OCI-LY3 (cell line): ENCODE results near the gene PRR23E.

Source experiments
- H2AFZ ChIP-seq: fragments of 200-600, 300-600 bp; shearing (Covaris generic); 2 replicates; pipeline ENCODE4 v1.6.0; 2014; ENCODE audit warnings: antibody characterized with exemption, low read depth, low read length
- H3K27ac ChIP-seq: fragments of 200-600, 300-600 bp; sonication (generic); 2 replicates; pipeline ENCODE4 v1.5.1; 2014; ENCODE audit warnings: mild to moderate bottlenecking, low read length, moderate library complexity, mixed read lengths
- H3K27me3 ChIP-seq: fragments of 200-600, 300-600 bp; sonication (generic); 2 replicates; pipeline ENCODE4 v1.6.1; 2014; ENCODE audit warnings: low read depth, low read length, mixed read lengths
- H3K36me3 ChIP-seq: fragments of 200-600, 300-600 bp; sonication (generic); replicated peaks from 2 replicates; pipeline ENCODE3; 2014; ENCODE audit warnings: low read depth, low read length, mixed read lengths
- H3K4me1 ChIP-seq: fragments of 300-600, 200-600 bp; sonication (generic); 2 replicates; pipeline ENCODE4 v1.6.1; 2014; ENCODE audit warnings: low read length, mixed read lengths
- H3K4me2 ChIP-seq: fragments of 200-600, 300-600 bp; sonication (generic); 2 replicates; pipeline ENCODE4 v1.6.1; 2014; ENCODE audit warnings: low read length, mixed read lengths
- H3K4me3 ChIP-seq: fragments of 300-600, 200-600 bp; sonication (generic); 2 replicates; pipeline ENCODE4 v1.5.1; 2014; ENCODE audit warnings: antibody characterized with exemption, mild to moderate bottlenecking, low read length, moderate library complexity
- H3K79me2 ChIP-seq: fragments of 300-600, 200-600 bp; shearing (Covaris generic); 2 replicates; pipeline ENCODE4 v1.6.1; 2014; ENCODE audit warnings: mild to moderate bottlenecking, low read length, mixed read lengths
- H3K9ac ChIP-seq: fragments of 300-600, 200-600 bp; shearing (Covaris generic); 2 replicates; pipeline ENCODE4 v1.6.0; 2014; ENCODE audit warnings: mild to moderate bottlenecking, low read length, moderate library complexity
- H3K9me3 ChIP-seq: fragments of 200-600, 300-600 bp; shearing (Covaris generic); 2 replicates; pipeline ENCODE4 v1.6.1; 2014; ENCODE audit warnings: low read length, mixed read lengths; ENCODE audit not compliant: insufficient read depth
- H4K20me1 ChIP-seq: fragments of 200-600, 300-600 bp; sonication (generic); 2 replicates; pipeline ENCODE4 v1.6.1; 2016; ENCODE audit warnings: low read length, mixed read lengths; ENCODE audit not compliant: insufficient read depth
- CTCF ChIP-seq: fragments of 200-600, 300-600 bp; sonication (generic); IDR thresholded peaks from 2 replicates; pipeline ENCODE4 v1.5.1; 2014; ENCODE audit warnings: antibody characterized with exemption, low read length, low read depth
- EZH2phosphoT487 ChIP-seq: fragments of 200-600 bp; shearing (Covaris generic); IDR thresholded peaks from 2 replicates; pipeline ENCODE4 v1.6.1; 2018; ENCODE audit warnings: antibody characterized with exemption, mixed run types, low read depth

PRR23E gene

DNA sequence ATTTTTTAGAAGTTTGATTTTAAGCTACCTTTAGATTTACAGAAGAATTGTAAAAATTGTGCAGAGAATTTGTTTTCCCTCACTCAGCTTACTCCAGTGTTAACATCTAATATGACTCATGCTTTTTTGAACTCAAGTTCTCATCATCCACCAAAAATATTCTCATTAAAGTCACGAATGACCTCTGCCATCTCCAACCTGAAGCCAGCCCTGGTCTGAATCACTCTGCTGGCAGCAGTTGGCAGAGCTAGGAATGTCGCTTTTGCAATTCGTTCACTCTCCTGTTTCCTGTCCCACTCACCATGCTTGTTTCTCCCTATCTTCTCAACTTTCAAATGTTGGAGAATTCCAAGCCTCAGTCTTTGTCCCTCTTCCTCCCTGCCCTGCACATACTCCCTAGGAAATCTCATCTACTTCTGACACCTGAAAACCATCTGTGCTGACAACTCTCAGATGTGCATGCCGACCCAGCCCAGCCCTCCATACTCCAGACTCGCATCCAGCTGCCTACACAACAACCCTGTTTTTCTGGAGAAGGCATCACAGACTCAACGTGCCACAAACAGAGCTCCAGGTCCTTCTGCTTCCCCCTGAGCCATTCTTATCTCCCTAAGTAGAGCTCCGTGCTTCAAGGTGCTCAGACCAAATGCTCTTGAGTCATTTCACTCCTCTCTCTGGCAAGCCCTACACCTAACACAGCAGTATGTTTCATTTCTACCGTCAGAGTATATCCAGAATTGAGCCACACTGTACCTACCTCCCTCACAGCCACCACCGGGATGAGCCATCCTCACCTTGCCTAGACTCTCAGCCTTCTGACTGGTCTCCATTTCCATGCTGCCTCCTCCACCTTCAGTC lies 24.9 kb downstream of the PRR23E start:
- Histone ChIP-seq H3K9ac (peak overlapping the region; percentile 47; the same call in 1 of the 2 replicates), H3K9me3 (0 out of 2 replicates have a peak, but pooled peaks cover 5% of the 10 kb centered on the region), H3K4me1 (peaks cover 79% of the 10 kb centered on the region), H3K4me3 (peak overlapping the region; percentile 60), H3K79me2 (no peaks in the 10 kb centered on the region), H3K4me2 (peak overlapping the region; percentile 82), H3K36me3 (peaks cover 4% of the 10 kb centered on the region), H3K27ac (peak overlapping the region; percentile 56; the same call in 1 of the 2 replicates), H4K20me1 (no peaks in the 10 kb centered on the region), H2AFZ (no peak overlapping the region), H3K27me3 (no peaks in the 10 kb centered on the region)
- TF ChIP-seq CTCF (no peak), EZH2phosphoT487 (no peak)

DNA sequence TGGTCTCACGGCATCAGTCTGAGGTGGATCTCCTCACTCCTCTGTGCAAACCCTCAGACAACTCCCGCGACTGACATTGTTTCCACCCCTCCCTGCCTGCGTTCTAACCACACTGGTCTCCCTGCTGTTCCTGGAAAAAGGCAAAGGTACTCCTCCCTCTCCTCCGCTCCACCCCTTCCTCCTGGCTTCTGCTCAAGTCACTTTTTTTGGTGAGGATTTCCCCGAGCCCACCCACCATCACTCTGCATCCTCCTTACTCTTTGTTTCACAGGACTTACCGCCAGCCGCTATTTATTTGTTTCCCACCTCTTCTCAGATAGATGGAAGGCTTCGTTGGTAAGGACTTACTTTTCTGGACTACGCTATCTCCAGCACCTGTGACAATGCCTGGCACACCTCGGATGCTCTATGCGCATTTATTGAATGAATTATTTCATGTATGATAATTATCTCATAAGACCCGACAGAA lies 25.6 kb downstream of the PRR23E start:
- H3K4me2 ChIP-seq: peak overlapping the region; percentile 82
- no peak for TF ChIP-seq CTCF
- no peak for TF ChIP-seq EZH2phosphoT487
- H3K9me3 ChIP-seq: 0 out of 2 replicates have a peak, but pooled peaks cover 5% of the 10 kb centered on the region
- H3K79me2 ChIP-seq: no peaks in the 10 kb centered on the region
- no peaks in the 10 kb centered on the region for H3K27me3 ChIP-seq
- peak overlapping the region; percentile 56; the same call in 1 of the 2 replicates for H3K27ac ChIP-seq
- peak overlapping the region; percentile 47; the same call in 1 of the 2 replicates for H3K9ac ChIP-seq
- H4K20me1 ChIP-seq: no peaks in the 10 kb centered on the region
- H3K4me1 ChIP-seq: peaks cover 82% of the 10 kb centered on the region
- H3K36me3 ChIP-seq: peaks cover 4% of the 10 kb centered on the region
- no peak overlapping the region for H2AFZ ChIP-seq
- H3K4me3 ChIP-seq: peak overlapping the region; percentile 60

GRCh38 chr3:127220497-127220896 lies 27.6 kb downstream of the PRR23E start:
- Histone ChIP-seq H3K79me2 (no peaks in the 10 kb centered on the region), H3K4me2 (peak overlapping the region; percentile 94), H3K4me3 (peak overlapping the region; percentile 54), H3K27me3 (no peaks in the 10 kb centered on the region), H3K4me1 (peaks cover 77% of the 10 kb centered on the region), H3K9ac (peak overlapping the region; percentile 46; the same call in 1 of the 2 replicates), H2AFZ (peak overlapping the region; percentile 53; the same call in 1 of the 2 replicates), H4K20me1 (no peaks in the 10 kb centered on the region), H3K36me3 (no peaks in the 10 kb centered on the region), H3K27ac (peak overlapping the region; percentile 69), H3K9me3 (no peaks in the 10 kb centered on the region)
- no peak for TF ChIP-seq EZH2phosphoT487
- no peak for TF ChIP-seq CTCF

DNA sequence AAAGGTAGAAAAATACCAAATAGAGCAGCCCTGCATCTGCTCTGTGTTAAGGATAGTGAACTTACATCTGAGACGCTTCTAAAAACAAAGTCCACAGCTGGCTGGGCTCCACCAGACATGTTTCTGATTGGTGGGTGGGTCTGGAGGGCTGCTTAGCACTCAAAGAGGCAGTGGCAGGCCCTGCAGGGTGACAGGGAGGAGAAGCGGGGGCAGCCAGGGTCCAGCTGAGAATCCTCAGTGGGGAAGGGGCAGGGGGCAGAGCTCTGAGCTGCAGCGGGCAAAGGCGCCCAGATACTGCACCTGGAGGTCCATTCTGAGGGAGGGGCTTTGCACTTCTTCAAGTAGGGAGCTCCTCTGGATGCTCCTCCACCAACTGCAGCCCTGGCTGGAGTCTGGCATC lies 28.1 kb downstream of the PRR23E start:
- H4K20me1 ChIP-seq: no peaks in the 10 kb centered on the region
- 0 out of 2 replicates have a peak, but pooled peaks cover 2% of the 10 kb centered on the region for H3K27me3 ChIP-seq
- H3K4me2 ChIP-seq: peak overlapping the region; percentile 94
- no peak overlapping the region for H2AFZ ChIP-seq
- H3K36me3 ChIP-seq: no peaks in the 10 kb centered on the region
- H3K4me1 ChIP-seq: peaks cover 72% of the 10 kb centered on the region
- no peaks in the 10 kb centered on the region; the same call in 1 of the 2 replicates for H3K9me3 ChIP-seq
- peak overlapping the region; percentile 39; the same call in 1 of the 2 replicates for H3K9ac ChIP-seq
- H3K79me2 ChIP-seq: no peaks in the 10 kb centered on the region
- TF ChIP-seq EZH2phosphoT487 (no peak), CTCF (no peak)
- H3K4me3 ChIP-seq: peak overlapping the region; percentile 54
- peak overlapping the region; percentile 69 for H3K27ac ChIP-seq
